Gastroesophageal sphincter (tissue), 4 donors: ENCODE measurements around the gene NEUROD4. TPM values are rescaled to one million over a fixed set of nuclear protein-coding genes. Genes with fewer than 3 reads are reported as not detected.

Experiments used
- ATAC-seq: fragments of 150-250 bp; one replicate; pipeline ENCODE4 v1.9.1; 2016; ENCODE audit warnings: mild to moderate bottlenecking, moderate library complexity
- H3K27ac ChIP-seq, 4 donors: fragments of 200-600 bp; sonication (generic) in 3 of 4; 1 replicate in 3 of 4; 2 replicates in 1 of 4; pipeline ENCODE4 v1.5.1; 2016 to 2019
- H3K27me3 ChIP-seq: fragments of 200-600 bp; sonication (generic); one replicate; pipeline ENCODE4 v1.5.1; 2019
- H3K36me3 ChIP-seq, 2 donors: fragments of 200-600 bp; sonication (generic); one replicate each; pipeline ENCODE4 v1.5.1; 2019; ENCODE audit warnings: control low read depth in 1 of 2
- H3K4me1 ChIP-seq, 3 donors: fragments of 200-600 bp; sonication (generic); 1 replicate in 2 of 3; 2 replicates in 1 of 3; pipeline ENCODE4 v1.5.1; 2016 to 2019; ENCODE audit warnings: control low read depth in 2 of 3
- H3K4me3 ChIP-seq, 2 donors: fragments of 200-600 bp; sonication (generic); one replicate each; pipeline ENCODE4 v1.5.1; 2019; ENCODE audit warnings: mild to moderate bottlenecking in 1 of 2, moderate library complexity in 1 of 2
- H3K9me3 ChIP-seq, 3 donors: fragments of 200-600 bp; sonication (generic); one replicate each; pipeline ENCODE4 v1.5.1; 2017 to 2019; ENCODE audit warnings: control low read depth in 2 of 3
- CTCF ChIP-seq, 4 experiments: fragments of 200-600 bp in 2 of 4; fragments of 450-650 bp in 2 of 4; sonication (generic) in 1 of 4; IDR thresholded peaks; one replicate each; pipeline ENCODE4 v1.5.1; 2017 to 2019; ENCODE audit warnings: antibody characterized with exemption in 4 of 4, mild to moderate bottlenecking in 2 of 4, moderate library complexity in 2 of 4
- EP300 ChIP-seq: sonication (generic); formaldehyde crosslinking; IDR thresholded peaks from one replicate; pipeline ENCODE4 v1.6.1; 2017; ENCODE audit warnings: antibody characterized with exemption, mild to moderate bottlenecking
- POLR2A ChIP-seq, 2 donors: fragments of 450-650 bp; IDR thresholded peaks; one replicate each; pipeline ENCODE4 v1.6.1; 2017; ENCODE audit warnings: antibody characterized with exemption in 2 of 2, mild to moderate bottlenecking in 2 of 2, moderate library complexity in 1 of 2
- POLR2AphosphoS5 ChIP-seq: sonication (generic); formaldehyde crosslinking; IDR thresholded peaks from one replicate; pipeline ENCODE4 v1.6.1; 2017; ENCODE audit warnings: antibody characterized with exemption
- WGBS, 2 donors: methylation state at CpG; one replicate each; pipeline ENCODE4 v1.1.5; 2018; ENCODE audit warnings: low coverage in 1 of 2; 5-methylcytosine and 5-hydroxymethylcytosine counted together
- total RNA-seq, 4 donors: library from RNA; depleted of rRNA; stranded (reverse); fragments of >200 nt; gene quantifications; one replicate each; pipeline ENCODE4 v1.1.0, GENCODE V29; 2016

The NEUROD4 gene
- total RNA-seq, 4 donors from 2014 or later: not detected

- Histone ChIP-seq H3K4me3 (no peak overlapping the region), H3K36me3 (no peaks in the 10 kb centered on the region), H3K27ac (no peak overlapping the region), H3K27me3 (peaks cover 34% of the 10 kb centered on the region), H3K4me1 (no peaks in the 10 kb centered on the region), H3K9me3 (no peaks in the 10 kb centered on the region)
- WGBS, 2 donors: 67 to 83% methylated on average over 3 of the region's 4 CpGs
- TF ChIP-seq POLR2A (IDR thresholded peaks at IDR 0.05) (no peak), EP300 (no peak), CTCF (IDR thresholded peaks at IDR 0.05) (no peak), POLR2AphosphoS5 (no peak)
- ATAC-seq: no peak
These were observed 21.7 kb downstream of the NEUROD4 start for GRCh38 chr12:55041345-55042055.

- no peak for ATAC-seq
- Histone ChIP-seq H3K27me3 (peaks cover 32% of the 10 kb centered on the region), H3K4me3 (no peak overlapping the region), H3K27ac (no peak overlapping the region), H3K36me3 (no peaks in the 10 kb centered on the region), H3K4me1 (no peaks in the 10 kb centered on the region), H3K9me3 (no peaks in the 10 kb centered on the region)
- WGBS, 2 donors: 74 to 100% methylated on average over 2 to 3 of the region's 3 CpGs
- TF ChIP-seq CTCF (IDR thresholded peaks at IDR 0.05): no peak
- no peak for TF ChIP-seq EP300
- no peak for TF ChIP-seq POLR2AphosphoS5
These were observed 23.8 kb downstream of the NEUROD4 start for GRCh38 chr12:55043542-55043941.

- WGBS, 2 donors: 42 to 64% methylated on average over 6 of the region's 6 CpGs
- TF ChIP-seq EP300 (no peak), POLR2A (IDR thresholded peaks at IDR 0.05) (no peak), CTCF (IDR thresholded peaks at IDR 0.05) (no peak), POLR2AphosphoS5 (no peak)
- Histone ChIP-seq H3K9me3 (no peaks in the 10 kb centered on the region), H3K36me3 (no peaks in the 10 kb centered on the region), H3K4me3 (no peak overlapping the region), H3K27ac (no peak overlapping the region), H3K4me1 (no peaks in the 10 kb centered on the region), H3K27me3 (peaks cover 28% of the 10 kb centered on the region)
- no peak for ATAC-seq
These were observed 24.4 kb downstream of the NEUROD4 start for GRCh38 chr12:55044135-55044534.

GRCh38 chr12:55049676-55050075, 29.9 kb downstream of the NEUROD4 start:
- Histone ChIP-seq H3K4me3 (no peak overlapping the region), H3K27ac (no peak overlapping the region), H3K27me3 (no peaks in the 10 kb centered on the region), H3K4me1 (no peaks in the 10 kb centered on the region), H3K36me3 (no peaks in the 10 kb centered on the region), H3K9me3 (no peaks in the 10 kb centered on the region)
- no peak for ATAC-seq
- TF ChIP-seq CTCF (IDR thresholded peaks at IDR 0.05): no peak
- TF ChIP-seq POLR2A (IDR thresholded peaks at IDR 0.05): no peak
- no peak for TF ChIP-seq EP300
- TF ChIP-seq POLR2AphosphoS5: no peak
- WGBS, 2 donors: 83 to 100% methylated on average over 1 to 15 of the region's 16 CpGs

- no peak for TF ChIP-seq POLR2AphosphoS5
- no peak for TF ChIP-seq POLR2A (IDR thresholded peaks at IDR 0.05)
- no peak for TF ChIP-seq CTCF (IDR thresholded peaks at IDR 0.05)
- no peak for TF ChIP-seq EP300
- Histone ChIP-seq H3K27ac (no peak overlapping the region), H3K4me1 (no peaks in the 10 kb centered on the region), H3K9me3 (no peaks in the 10 kb centered on the region), H3K27me3 (peaks cover 4% of the 10 kb centered on the region), H3K4me3 (no peak overlapping the region), H3K36me3 (no peaks in the 10 kb centered on the region)
- ATAC-seq: no peak
- WGBS, 2 donors: 37 to 59% methylated on average over 6 to 7 of the region's 7 CpGs
These were observed 31.6 kb downstream of the NEUROD4 start for GRCh38 chr12:55051197-55051947.
